ENCODE results near the gene FKBP14. TPM values are rescaled to one million over a fixed set of nuclear protein-coding genes. Genes with fewer than 3 reads are reported as not detected.
"Not testable (repeated sequence)": the region's sequence is repeated elsewhere in the genome, so short reads cannot be mapped to it uniquely, and the experiment has no call there.

The FKBP14 gene
- total RNA-seq, 2 experiments from 2014 or later: 4.3 to 5.2 TPM

GRCh38 chr7:29968683-29969395, 57.7 kb downstream of the FKBP14 start:
- no peak for ATAC-seq (ENCODE audit: poor library complexity)
- ChIA-PET CTCF (no interaction called here), POLR2A (interaction anchor here (1.2 to 1.3 kb wide), 2 partner anchors 9 to 19 kb away, joined by 3 read pairs; no protein-coding TSS in a partner anchor)
- Mint-ChIP-seq H3K9me3 (no peaks in the 10 kb centered on the region), H3K4me3 (no peak overlapping the region), H3K27me3 (peaks cover 11% of the 10 kb centered on the region), H3K27ac (no peak overlapping the region), H3K36me3 (ENCODE audit: low read depth) (no peaks in the 10 kb centered on the region), H3K4me1 (ENCODE audit: low read depth) (peaks cover 24% of the 10 kb centered on the region)
- Histone ChIP-seq H3K4me3 (ENCODE audit: low read length) (no peak overlapping the region), H3K36me3 (ENCODE audit: insufficient read depth, low read length) (no peaks in the 10 kb centered on the region), H3K4me1 (ENCODE audit: insufficient read depth, low read length) (peaks cover 4% of the 10 kb centered on the region), H3K9me3 (ENCODE audit: control insufficient read depth in 1 of 2, insufficient read depth in 1 of 2, low read length in 2 of 2) (no peaks in the 10 kb centered on the region), H3K27ac (ENCODE audit: low read depth in 1 of 2, low read length in 2 of 2) (no peak overlapping the region), H3K27me3 (ENCODE audit: control insufficient read depth in 1 of 2, insufficient read depth in 2 of 2, low read length in 2 of 2) (no peaks in the 10 kb centered on the region)
- DNase-seq: no peak
- intact Hi-C loops (cut with DNase I, micrococcal nuclease): no loop called here
- TF ChIP-seq, protein P1, sequence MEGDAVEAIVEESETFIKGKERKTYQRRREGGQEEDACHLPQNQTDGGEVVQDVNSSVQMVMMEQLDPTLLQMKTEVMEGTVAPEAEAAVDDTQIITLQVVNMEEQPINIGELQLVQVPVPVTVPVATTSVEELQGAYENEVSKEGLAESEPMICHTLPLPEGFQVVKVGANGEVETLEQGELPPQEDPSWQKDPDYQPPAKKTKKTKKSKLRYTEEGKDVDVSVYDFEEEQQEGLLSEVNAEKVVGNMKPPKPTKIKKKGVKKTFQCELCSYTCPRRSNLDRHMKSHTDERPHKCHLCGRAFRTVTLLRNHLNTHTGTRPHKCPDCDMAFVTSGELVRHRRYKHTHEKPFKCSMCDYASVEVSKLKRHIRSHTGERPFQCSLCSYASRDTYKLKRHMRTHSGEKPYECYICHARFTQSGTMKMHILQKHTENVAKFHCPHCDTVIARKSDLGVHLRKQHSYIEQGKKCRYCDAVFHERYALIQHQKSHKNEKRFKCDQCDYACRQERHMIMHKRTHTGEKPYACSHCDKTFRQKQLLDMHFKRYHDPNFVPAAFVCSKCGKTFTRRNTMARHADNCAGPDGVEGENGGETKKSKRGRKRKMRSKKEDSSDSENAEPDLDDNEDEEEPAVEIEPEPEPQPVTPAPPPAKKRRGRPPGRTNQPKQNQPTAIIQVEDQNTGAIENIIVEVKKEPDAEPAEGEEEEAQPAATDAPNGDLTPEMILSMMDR (IDR thresholded peaks at IDR 0.05): no peak

- POLR2A ChIA-PET: no interaction called here
- H3K4me3 Mint-ChIP-seq: no peak overlapping the region
These were observed 61.5 kb downstream of the FKBP14 start for GRCh38 chr7:29965030-29965429.

GRCh38 chr7:29962035-29962434, 64.5 kb downstream of the FKBP14 start:
- H3K9me3 Mint-ChIP-seq: no peaks in the 10 kb centered on the region

More at GRCh38 chr7:29965030-29965429, 61.5 kb downstream of the FKBP14 start:
- DNase-seq (no peak), ATAC-seq (ENCODE audit: poor library complexity) (no peak)
- H3K4me3 ChIP-seq (ENCODE audit: low read length): no peak overlapping the region
- H3K27me3 ChIP-seq (ENCODE audit: control insufficient read depth in 1 of 2, insufficient read depth in 2 of 2, low read length in 2 of 2): no peaks in the 10 kb centered on the region
- H3K4me1 ChIP-seq (ENCODE audit: insufficient read depth, low read length): peaks cover 4% of the 10 kb centered on the region
- H3K27ac Mint-ChIP-seq: no peak overlapping the region
- H3K36me3 Mint-ChIP-seq (ENCODE audit: low read depth): no peaks in the 10 kb centered on the region
- CTCF ChIA-PET: no interaction called here
- intact Hi-C loops (cut with DNase I, micrococcal nuclease): no loop called here
- TF ChIP-seq, protein P1 (IDR thresholded peaks at IDR 0.05): no peak
- H3K36me3 ChIP-seq (ENCODE audit: insufficient read depth, low read length): no peaks in the 10 kb centered on the region
- H3K4me1 Mint-ChIP-seq (ENCODE audit: low read depth): peaks cover 15% of the 10 kb centered on the region
- H3K27me3 Mint-ChIP-seq: peaks cover under 1% of the 10 kb centered on the region
- no peak overlapping the region for H3K27ac ChIP-seq (ENCODE audit: low read depth in 1 of 2, low read length in 2 of 2)
- H3K9me3 Mint-ChIP-seq: no peaks in the 10 kb centered on the region
- no peaks in the 10 kb centered on the region for H3K9me3 ChIP-seq (ENCODE audit: control insufficient read depth in 1 of 2, insufficient read depth in 1 of 2, low read length in 2 of 2)

DNA sequence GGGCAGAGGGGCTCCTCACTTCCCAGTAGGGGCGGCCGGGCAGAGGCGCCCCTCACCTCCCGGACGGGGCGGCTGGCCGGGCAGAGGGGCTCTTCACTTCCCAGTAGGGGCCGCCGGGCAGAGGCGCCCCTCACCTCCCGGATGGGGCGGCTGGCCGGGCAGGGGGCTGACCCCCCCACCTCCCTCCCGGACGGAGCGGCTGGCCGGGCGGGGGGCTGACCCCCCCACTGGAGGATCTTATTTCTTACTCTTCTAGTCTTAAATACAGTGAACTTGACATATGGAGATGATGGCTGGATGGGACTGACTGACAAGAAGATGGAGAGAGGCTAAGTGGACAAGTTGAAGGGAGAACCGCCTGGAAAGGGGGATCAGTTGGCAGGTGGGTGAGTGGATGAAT, 64.9 kb downstream of the FKBP14 start:
- H3K9me3 ChIP-seq (ENCODE audit: control insufficient read depth in 1 of 2, insufficient read depth in 1 of 2, low read length in 2 of 2); H3K27ac ChIP-seq (ENCODE audit: low read depth in 1 of 2, low read length in 2 of 2); H3K27me3 Mint-ChIP-seq; H3K27ac Mint-ChIP-seq; H3K4me3 Mint-ChIP-seq; DNase-seq; ATAC-seq (ENCODE audit: poor library complexity); POLR2A ChIA-PET; H3K36me3 Mint-ChIP-seq (ENCODE audit: low read depth); CTCF ChIA-PET; H3K4me1 ChIP-seq (ENCODE audit: insufficient read depth, low read length); H3K36me3 ChIP-seq (ENCODE audit: insufficient read depth, low read length); H3K4me3 ChIP-seq (ENCODE audit: low read length); H3K4me1 Mint-ChIP-seq (ENCODE audit: low read depth); H3K9me3 Mint-ChIP-seq; H3K27me3 ChIP-seq (ENCODE audit: control insufficient read depth in 1 of 2, insufficient read depth in 2 of 2, low read length in 2 of 2); intact Hi-C loops (cut with DNase I, micrococcal nuclease): not testable (repeated sequence)

More at GRCh38 chr7:29962035-29962434, 64.5 kb downstream of the FKBP14 start:
- no peaks in the 10 kb centered on the region for H3K4me1 ChIP-seq (ENCODE audit: insufficient read depth, low read length)
- TF ChIP-seq, protein P1 (IDR thresholded peaks at IDR 0.05): no peak
- no peak overlapping the region for H3K27ac ChIP-seq (ENCODE audit: low read depth in 1 of 2, low read length in 2 of 2)
- H3K27me3 Mint-ChIP-seq: no peaks in the 10 kb centered on the region
- no peak overlapping the region for H3K4me3 Mint-ChIP-seq
- no peak overlapping the region for H3K4me3 ChIP-seq (ENCODE audit: low read length)
- no peak for ATAC-seq (ENCODE audit: poor library complexity)
- H3K9me3 ChIP-seq (ENCODE audit: control insufficient read depth in 1 of 2, insufficient read depth in 1 of 2, low read length in 2 of 2): no peaks in the 10 kb centered on the region
- ChIA-PET CTCF (no interaction called here), POLR2A (no interaction called here)
- no peak for DNase-seq
- H3K36me3 Mint-ChIP-seq (ENCODE audit: low read depth): no peaks in the 10 kb centered on the region
- intact Hi-C loops (cut with DNase I, micrococcal nuclease): no loop called here
- no peaks in the 10 kb centered on the region for H3K27me3 ChIP-seq (ENCODE audit: control insufficient read depth in 1 of 2, insufficient read depth in 2 of 2, low read length in 2 of 2)
- no peaks in the 10 kb centered on the region for H3K4me1 Mint-ChIP-seq (ENCODE audit: low read depth)
- H3K36me3 ChIP-seq (ENCODE audit: insufficient read depth, low read length): no peaks in the 10 kb centered on the region
- H3K27ac Mint-ChIP-seq: no peak overlapping the region

Measured in CD4-positive, alpha-beta T cell (primary cell).